Natural killer cell (primary cell): Measurements from ENCODE around the gene MUC4. TPM values are rescaled to one million over a fixed set of nuclear protein-coding genes. Genes with fewer than 3 reads are reported as not detected.

ENCODE experiments used
- ATAC-seq, 3 donors: fragments of 150-1000 bp in 2 of 3; fragments of 200-7000 bp in 1 of 3; cut with Tn5 transposase; 1 replicate in 1 of 3; 2 replicates in 2 of 3; pipeline ENCODE4 v1.10.0; 2021; ENCODE audit warnings: mild to moderate bottlenecking in 2 of 3, moderate library complexity in 2 of 3
- DNase-seq, 2 donors: peaks; one replicate each; pipeline versions ENCODE4 v3.0.0 to v3.0.0-alpha.2; 2013 to 2021; ENCODE audit warnings: mixed read lengths in 1 of 2
- H3K27ac ChIP-seq: one replicate; pipeline ENCODE4 v1.5.1; 2013; ENCODE audit warnings: mild to moderate bottlenecking, low read length
- H3K27me3 ChIP-seq: one replicate; pipeline ENCODE4 v1.6.1; 2013; ENCODE audit warnings: low read length; ENCODE audit not compliant: control insufficient read depth, insufficient read depth
- H3K36me3 ChIP-seq: one replicate; pipeline ENCODE4 v1.6.1; 2013; ENCODE audit warnings: low read length; ENCODE audit not compliant: control insufficient read depth, insufficient read depth
- H3K4me1 ChIP-seq: one replicate; pipeline ENCODE4 v1.6.1; 2013; ENCODE audit warnings: low read length; ENCODE audit not compliant: control insufficient read depth, insufficient read depth
- H3K4me3 ChIP-seq: one replicate; pipeline ENCODE4 v1.5.1; 2013; ENCODE audit warnings: low read length
- H3K9me3 ChIP-seq: one replicate; pipeline ENCODE4 v1.6.1; 2013; ENCODE audit warnings: low read length; ENCODE audit not compliant: control insufficient read depth, insufficient read depth
- H3K27ac Mint-ChIP-seq, 2 donors: one replicate each; pipeline ENCODE4 v1.8.0; 2022; ENCODE audit warnings: mild to moderate bottlenecking in 2 of 2, mixed read lengths in 2 of 2, moderate library complexity in 1 of 2
- H3K27me3 Mint-ChIP-seq, 2 donors: one replicate each; pipeline ENCODE4 v1.8.0; 2022; ENCODE audit warnings: low read depth in 2 of 2, mixed read lengths in 2 of 2
- H3K36me3 Mint-ChIP-seq: one replicate; pipeline ENCODE4 v1.8.0; 2022; ENCODE audit warnings: mixed read lengths
- H3K4me1 Mint-ChIP-seq, 2 donors: one replicate each; pipeline ENCODE4 v1.8.0; 2022; ENCODE audit warnings: mixed read lengths in 2 of 2
- H3K4me3 Mint-ChIP-seq: one replicate; pipeline ENCODE4 v1.8.0; 2022; ENCODE audit warnings: mild to moderate bottlenecking, moderate library complexity, mixed read lengths
- H3K9me3 Mint-ChIP-seq, 2 donors: one replicate each; pipeline ENCODE4 v1.8.0; 2022; ENCODE audit warnings: mixed read lengths in 2 of 2
- CTCF ChIP-seq: fragments of 200-600 bp; IDR thresholded peaks from one replicate; pipeline ENCODE4 v1.8.0; 2022; ENCODE audit warnings: antibody characterized with exemption
- WGBS: methylation state at CpG from one replicate; pipeline ENCODE4 v1.1.7; 2013; ENCODE audit warnings: missing lambda C conversion rate; ENCODE audit not compliant: insufficient coverage; 5-methylcytosine and 5-hydroxymethylcytosine counted together
- intact Hi-C: fragments of 100-400 bp; cut with micrococcal nuclease; formaldehyde crosslinking; loops from one replicate; pipeline ENCODE4 v1.14.2; 2022
- total RNA-seq, 4 donors: library from RNA; stranded (reverse); fragments of 120-200 nt in 1 of 4; gene quantifications; one replicate each; pipeline versions ENCODE4 v1.2.3 to v1.2.4, GENCODE V29; 2013 to 2022

Gene MUC4
- total RNA-seq, 3 donors from 2014 or later (not counting 1 experiment from before 2014, with no cell fraction given), result 0.05 to 1.7 (median 0.38) TPM

GRCh38 chr3:195854628-195855294 is 43.0 kb upstream of the MUC4 start:
- no peak overlapping the region for H3K27ac ChIP-seq
- peaks cover 13% of the 10 kb centered on the region for H3K4me1 ChIP-seq
- no peaks in the 10 kb centered on the region for H3K9me3 Mint-ChIP-seq
- DNase-seq (no peak), ATAC-seq (no peak)
- peaks cover 13 to 16% of the 10 kb centered on the region in 2 donors for H3K4me1 Mint-ChIP-seq
- H3K36me3 ChIP-seq, result no peaks in the 10 kb centered on the region
- no peak overlapping the region for H3K4me3 Mint-ChIP-seq
- H3K27me3 Mint-ChIP-seq, result peaks cover 7% of the 10 kb centered on the region in 2 donors
- 77% methylated on average over 9 of the region's 9 CpGs for WGBS
- no peak overlapping the region for H3K4me3 ChIP-seq
- H3K36me3 Mint-ChIP-seq, result no peaks in the 10 kb centered on the region
- H3K9me3 ChIP-seq, result no peaks in the 10 kb centered on the region
- no peak overlapping the region for H3K27ac Mint-ChIP-seq
- intact Hi-C loops, result loop anchor here (5.0 kb wide), 1 partner anchor 148 kb away; no protein-coding TSS in a partner anchor
- no peak for TF ChIP-seq CTCF
- H3K27me3 ChIP-seq, result peaks cover 2% of the 10 kb centered on the region

GRCh38 chr3:195853996-195854395 is 42.3 kb upstream of the MUC4 start:
- Mint-ChIP-seq H3K36me3 (no peaks in the 10 kb centered on the region), H3K9me3 (no peaks in the 10 kb centered on the region), H3K27ac (no peak overlapping the region), H3K4me1 (peaks cover 8 to 9% of the 10 kb centered on the region in 2 donors), H3K27me3 (peaks cover 3 to 7% of the 10 kb centered on the region in 2 donors), H3K4me3 (no peak overlapping the region)
- intact Hi-C loops, result loop anchor here (5.0 kb wide), 1 partner anchor 148 kb away; no protein-coding TSS in a partner anchor
- Histone ChIP-seq H3K27ac (no peak overlapping the region), H3K9me3 (no peaks in the 10 kb centered on the region), H3K4me3 (no peak overlapping the region), H3K27me3 (no peaks in the 10 kb centered on the region), H3K36me3 (no peaks in the 10 kb centered on the region), H3K4me1 (peaks cover 6% of the 10 kb centered on the region)
- no peak for ATAC-seq
- DNase-seq, result no peak
- WGBS, result 63% methylated on average over 14 of the region's 14 CpGs
- TF ChIP-seq CTCF, result no peak

GRCh38 chr3:195853036-195853435 is 41.3 kb upstream of the MUC4 start:
- ATAC-seq, result no peak

More at GRCh38 chr3:195853036-195853435, 41.3 kb upstream of the MUC4 start:
- Histone ChIP-seq H3K27ac (no peak overlapping the region), H3K9me3 (no peaks in the 10 kb centered on the region), H3K4me3 (no peak overlapping the region), H3K27me3 (no peaks in the 10 kb centered on the region), H3K36me3 (no peaks in the 10 kb centered on the region), H3K4me1 (peaks cover 6% of the 10 kb centered on the region)
- Mint-ChIP-seq H3K9me3 (no peaks in the 10 kb centered on the region), H3K4me3 (no peak overlapping the region), H3K36me3 (no peaks in the 10 kb centered on the region), H3K27ac (no peak overlapping the region), H3K27me3 (peaks cover 3 to 7% of the 10 kb centered on the region in 2 donors), H3K4me1 (peaks cover 8 to 9% of the 10 kb centered on the region in 2 donors)
- WGBS, result 93% methylated on average over 20 of the region's 20 CpGs
- intact Hi-C loops, result loop anchor here (5.0 kb wide), 1 partner anchor 149 kb away; no protein-coding TSS in a partner anchor
- no peak for TF ChIP-seq CTCF
- DNase-seq, result no peak
